BJ (cell line): ENCODE results near the gene HDAC9. TPM values are rescaled to one million over a fixed set of nuclear protein-coding genes. Genes with fewer than 3 reads are reported as not detected.

Source experiments
- CTCF ChIA-PET: fragments of 350-600 bp; formaldehyde crosslinking; extraction: SDS; loops from one replicate; lab custom pipeline; 2021; ENCODE audit warnings: antibody characterized with exemption, inconsistent platforms; lab: Yijun Ruan, JAX
- POLR2A ChIA-PET: fragments of 300-600 bp; sonication (Branson Sonifier 250); formaldehyde crosslinking; extraction: SDS; loops from one replicate; lab custom pipeline; 2021; ENCODE audit warnings: antibody characterized with exemption; lab: Charles Lee
- DNase-seq: peaks from one replicate; pipeline ENCODE4 v3.0.0-alpha.2; 2011; ENCODE audit warnings: low read depth
- H3K27me3 ChIP-seq: 2 replicates; pipeline ENCODE4 v1.6.0; 2011; ENCODE audit warnings: low read length; ENCODE audit not compliant: control insufficient read depth, insufficient read depth
- H3K36me3 ChIP-seq: 2 replicates; pipeline ENCODE4 v1.5.1; 2011; ENCODE audit warnings: low read length; ENCODE audit not compliant: control insufficient read depth, insufficient read depth
- H3K4me3 ChIP-seq: 2 replicates; pipeline ENCODE4 v1.5.1; 2011; ENCODE audit warnings: low read depth, mild to moderate bottlenecking, control low read depth, low read length
- CTCF ChIP-seq: IDR thresholded peaks from 2 replicates; pipeline ENCODE4 v1.5.1; 2011; ENCODE audit warnings: low read depth, mild to moderate bottlenecking, control low read depth, inconsistent platforms, low read length, moderate library complexity; ENCODE audit not compliant: insufficient read depth
- polyA plus RNA-seq: library from polyadenylated mRNA; depleted of rRNA; stranded (reverse); fragments of >200 nt; gene quantifications from 2 replicates; pipeline ENCODE4 v1.2.3, GENCODE V29; 2011

HDAC9 gene
- polyA plus RNA-seq, 1 experiment: 14.7 TPM

DNA sequence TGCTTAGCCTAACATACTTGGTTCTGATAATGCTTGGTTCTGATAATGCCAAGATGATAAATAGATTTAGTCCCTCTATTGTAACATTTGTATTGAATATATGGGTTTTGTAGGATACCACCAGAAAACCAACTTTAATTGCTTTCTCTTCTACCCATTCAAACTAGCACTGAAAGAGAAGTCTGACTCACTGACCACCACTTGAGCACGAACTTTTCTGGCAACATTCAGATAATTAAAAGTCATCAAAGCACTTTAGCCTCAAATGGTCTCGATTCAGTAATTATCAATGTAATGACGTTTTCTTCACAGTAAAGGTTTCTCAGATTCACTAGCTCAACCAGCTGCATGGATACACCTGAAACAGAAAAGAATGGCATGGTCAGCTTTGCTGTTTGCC, 63.0 kb downstream of the HDAC9 start:
- Histone ChIP-seq H3K36me3 (no peaks in the 10 kb centered on the region), H3K4me3 (no peak overlapping the region), H3K27me3 (no peaks in the 10 kb centered on the region)
- ChIA-PET POLR2A (no interaction called here), CTCF (interaction anchor here (1.0 to 1.5 kb wide), 3 partner anchors 16 to 203 kb away, joined by 3 to 4 read pairs (median 3); no protein-coding TSS in a partner anchor)
- DNase-seq: no peak
- no peak for TF ChIP-seq CTCF

DNA sequence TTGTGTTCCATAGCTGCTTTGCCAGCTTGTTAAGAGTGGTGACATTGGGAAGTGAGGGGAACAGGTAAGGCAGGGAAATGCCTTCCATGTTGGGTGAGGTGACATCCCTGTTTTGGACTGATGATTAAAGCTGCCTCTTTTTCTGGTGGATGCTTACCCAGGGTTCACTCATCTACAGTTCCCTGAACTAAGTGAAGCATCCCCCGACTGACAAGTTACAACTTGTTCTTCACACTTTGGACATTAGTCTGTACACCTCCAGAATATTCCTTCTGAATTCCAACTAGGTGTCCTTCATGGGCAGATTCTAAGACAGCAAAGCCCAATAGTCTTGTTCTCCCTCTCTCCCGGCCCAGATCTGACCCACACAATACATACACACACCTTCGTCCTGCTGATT, 63.4 kb downstream of the HDAC9 start:
- ChIA-PET POLR2A (no interaction called here), CTCF (interaction anchor here (1.0 to 1.5 kb wide), 3 partner anchors 16 to 204 kb away, joined by 3 to 4 read pairs (median 3); no protein-coding TSS in a partner anchor)
- Histone ChIP-seq H3K36me3 (no peaks in the 10 kb centered on the region), H3K4me3 (no peak overlapping the region), H3K27me3 (no peaks in the 10 kb centered on the region)
- DNase-seq: no peak
- no peak for TF ChIP-seq CTCF

GRCh38 chr7:18559756-18560155, 64.2 kb downstream of the HDAC9 start:
- DNase-seq: no peak
- POLR2A ChIA-PET: interaction anchor here (0.6 kb wide), 1 partner anchor 15 kb away, joined by 3 read pairs; no protein-coding TSS in a partner anchor
- Histone ChIP-seq H3K27me3 (no peaks in the 10 kb centered on the region), H3K4me3 (no peak overlapping the region), H3K36me3 (no peaks in the 10 kb centered on the region)
- no peak for TF ChIP-seq CTCF
- CTCF ChIA-PET: interaction anchor here (1.1 to 1.5 kb wide), 3 partner anchors 17 to 202 kb away, joined by 3 to 4 read pairs (median 4); no protein-coding TSS in a partner anchor

- TF ChIP-seq CTCF: no peak
- Histone ChIP-seq H3K4me3 (no peak overlapping the region), H3K27me3 (no peaks in the 10 kb centered on the region), H3K36me3 (no peaks in the 10 kb centered on the region)
- ChIA-PET POLR2A (no interaction called here), CTCF (interaction anchor here (0.5 to 1.5 kb wide), 9 partner anchors 22 to 829 kb away, joined by 3 to 5 read pairs (median 4); no protein-coding TSS in a partner anchor)
- no peak for DNase-seq
Measured at GRCh38 chr7:18564779-18565178, 69.2 kb downstream of the HDAC9 start.

- H3K27me3 ChIP-seq: no peaks in the 10 kb centered on the region
- ChIA-PET CTCF (interaction anchor here (0.7 to 1.5 kb wide), 3 partner anchors 57 to 215 kb away, joined by 3 to 4 read pairs (median 4); no protein-coding TSS in a partner anchor), POLR2A (no interaction called here)
- no peak overlapping the region for H3K4me3 ChIP-seq
- DNase-seq: no peak
- TF ChIP-seq CTCF: no peak
- no peaks in the 10 kb centered on the region for H3K36me3 ChIP-seq
Measured at GRCh38 chr7:18565337-18565736, 69.8 kb downstream of the HDAC9 start.
